Progenitor cell of endocrine pancreas (in vitro differentiated cells): ENCODE data around the gene NR5A2. TPM values are rescaled to one million over a fixed set of nuclear protein-coding genes. Genes with fewer than 3 reads are reported as not detected.

ENCODE experiments used
- DNase-seq: peaks from one replicate; pipeline ENCODE4 v3.0.0; 2021; ENCODE audit warnings: low spot score; ENCODE audit not compliant: unreplicated experiment
- H3K27ac Mint-ChIP-seq: 2 replicates; pipeline ENCODE4 v1.8.0; 2021; ENCODE audit warnings: mild to moderate bottlenecking, moderate library complexity, mixed read lengths
- H3K27me3 Mint-ChIP-seq: 2 replicates; pipeline ENCODE4 v1.8.0; 2021; ENCODE audit warnings: mixed read lengths
- H3K36me3 Mint-ChIP-seq: 2 replicates; pipeline ENCODE4 v1.8.0; 2022; ENCODE audit warnings: mixed read lengths; ENCODE audit not compliant: insufficient read depth
- H3K4me1 Mint-ChIP-seq: 2 replicates; pipeline ENCODE4 v1.8.0; 2021; ENCODE audit warnings: low read depth, mixed read lengths
- H3K4me3 Mint-ChIP-seq: 2 replicates; pipeline ENCODE4 v1.8.0; 2021; ENCODE audit warnings: low read depth, mild to moderate bottlenecking, moderate library complexity, mixed read lengths
- H3K9me3 Mint-ChIP-seq: 2 replicates; pipeline ENCODE4 v1.8.0; 2021; ENCODE audit warnings: low read depth, mixed read lengths
- total RNA-seq: library from RNA; stranded (reverse); gene quantifications from 2 replicates; pipeline ENCODE4 v1.2.1, GENCODE V29; 2021
- TF ChIP-seq, protein P1 (sequence below): fragments of 200-600 bp; sonication (generic); IDR thresholded peaks from one replicate; pipeline ENCODE4 v1.5.0; 2021; ENCODE audit warnings: antibody characterized with exemption, mild to moderate bottlenecking; ENCODE audit not compliant: unreplicated experiment

The NR5A2 gene
- total RNA-seq, 1 donor from 2014 or later = 23.2 TPM

DNA sequence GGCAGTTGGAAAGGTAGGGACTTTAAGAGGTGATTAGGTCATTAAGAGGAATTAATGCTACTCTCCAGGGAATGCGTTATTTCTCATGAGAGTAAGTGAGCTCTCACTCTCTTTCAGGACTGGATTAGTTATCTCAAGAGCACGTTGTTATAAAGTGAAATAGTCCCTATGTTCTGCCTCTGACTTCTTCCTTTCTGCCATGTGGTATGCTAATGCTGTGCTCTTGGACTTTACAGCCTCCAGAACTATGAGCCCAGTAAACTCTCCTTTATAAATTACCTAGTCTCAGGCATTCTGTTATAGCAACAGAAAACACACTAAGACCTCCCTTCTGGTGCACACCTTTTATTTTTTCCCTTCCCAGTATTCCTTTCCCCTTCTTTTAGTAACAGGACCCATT is 187.8 kb downstream of the NR5A2 start:
- Mint-ChIP-seq H3K4me3 (no peak overlapping the region), H3K4me1 (no peaks in the 10 kb centered on the region), H3K27ac (no peak overlapping the region), H3K36me3 (no peaks in the 10 kb centered on the region), H3K27me3 (peaks cover 2% of the 10 kb centered on the region), H3K9me3 (peaks cover 8% of the 10 kb centered on the region)
- TF ChIP-seq, protein P1, sequence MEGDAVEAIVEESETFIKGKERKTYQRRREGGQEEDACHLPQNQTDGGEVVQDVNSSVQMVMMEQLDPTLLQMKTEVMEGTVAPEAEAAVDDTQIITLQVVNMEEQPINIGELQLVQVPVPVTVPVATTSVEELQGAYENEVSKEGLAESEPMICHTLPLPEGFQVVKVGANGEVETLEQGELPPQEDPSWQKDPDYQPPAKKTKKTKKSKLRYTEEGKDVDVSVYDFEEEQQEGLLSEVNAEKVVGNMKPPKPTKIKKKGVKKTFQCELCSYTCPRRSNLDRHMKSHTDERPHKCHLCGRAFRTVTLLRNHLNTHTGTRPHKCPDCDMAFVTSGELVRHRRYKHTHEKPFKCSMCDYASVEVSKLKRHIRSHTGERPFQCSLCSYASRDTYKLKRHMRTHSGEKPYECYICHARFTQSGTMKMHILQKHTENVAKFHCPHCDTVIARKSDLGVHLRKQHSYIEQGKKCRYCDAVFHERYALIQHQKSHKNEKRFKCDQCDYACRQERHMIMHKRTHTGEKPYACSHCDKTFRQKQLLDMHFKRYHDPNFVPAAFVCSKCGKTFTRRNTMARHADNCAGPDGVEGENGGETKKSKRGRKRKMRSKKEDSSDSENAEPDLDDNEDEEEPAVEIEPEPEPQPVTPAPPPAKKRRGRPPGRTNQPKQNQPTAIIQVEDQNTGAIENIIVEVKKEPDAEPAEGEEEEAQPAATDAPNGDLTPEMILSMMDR = no peak
- no peak for DNase-seq

DNA sequence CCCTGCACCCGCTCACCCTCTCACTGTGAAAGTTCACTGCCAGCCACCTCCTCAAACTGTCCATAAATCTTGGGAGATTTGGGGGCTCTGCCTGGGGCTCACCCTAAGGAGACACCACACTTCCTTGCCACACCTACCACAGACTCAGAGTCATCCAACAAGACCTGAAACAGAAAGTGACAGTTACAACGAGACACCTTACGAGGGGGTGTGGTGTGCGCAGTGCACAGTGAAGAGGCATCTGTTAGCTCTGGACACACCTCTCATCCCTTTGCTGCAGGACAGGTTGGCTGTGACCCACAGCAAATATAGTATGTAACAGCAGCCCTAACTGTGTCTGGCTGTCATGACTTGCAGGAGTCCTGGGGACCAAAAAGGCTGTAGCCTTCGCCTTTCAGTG is 190.2 kb downstream of the NR5A2 start:
- peaks cover 12% of the 10 kb centered on the region for H3K9me3 Mint-ChIP-seq
- H3K4me1 Mint-ChIP-seq = no peaks in the 10 kb centered on the region
- H3K4me3 Mint-ChIP-seq = no peak overlapping the region
- peaks cover 6% of the 10 kb centered on the region for H3K27me3 Mint-ChIP-seq
- TF ChIP-seq, protein P1 = no peak
- DNase-seq = no peak
- H3K27ac Mint-ChIP-seq = no peak overlapping the region
- no peaks in the 10 kb centered on the region for H3K36me3 Mint-ChIP-seq

DNA sequence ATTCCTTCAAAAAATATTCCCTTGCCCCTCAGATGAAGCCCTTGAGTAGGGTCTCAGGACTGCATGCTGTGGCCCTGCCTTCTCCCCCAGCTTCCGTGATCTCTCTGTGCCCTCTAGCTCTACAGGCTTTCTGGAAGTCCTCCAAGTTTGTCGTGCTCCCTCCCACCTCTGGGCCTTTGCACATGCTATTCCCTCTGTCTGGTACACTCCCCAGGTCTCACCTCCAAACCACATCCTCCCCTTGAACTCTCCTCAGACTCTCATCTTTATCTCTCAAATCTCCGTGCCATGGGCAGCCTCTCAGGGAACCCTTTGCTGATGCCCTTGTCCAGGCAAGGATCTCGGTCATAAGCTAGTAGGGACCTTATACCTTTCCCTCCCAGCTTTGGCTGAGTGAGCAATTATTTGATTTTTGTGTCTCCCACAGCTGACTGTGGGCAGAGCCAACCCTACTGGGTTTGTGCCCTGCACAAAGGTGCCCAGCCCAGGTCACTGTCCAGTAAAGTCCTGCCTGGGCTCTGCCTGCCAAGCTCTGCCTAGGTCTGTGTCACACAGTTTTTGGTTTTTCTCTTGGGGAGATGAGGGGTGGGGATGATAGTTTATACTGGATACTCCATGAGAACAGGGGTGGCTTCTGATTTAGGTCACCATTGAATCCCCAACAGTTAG is 194.2 kb downstream of the NR5A2 start:
- H3K4me3 Mint-ChIP-seq = no peak overlapping the region
- H3K9me3 Mint-ChIP-seq = peaks cover 4% of the 10 kb centered on the region
- TF ChIP-seq, protein P1 = no peak
- H3K27me3 Mint-ChIP-seq = peaks cover 19% of the 10 kb centered on the region
- no peak overlapping the region for H3K27ac Mint-ChIP-seq
- H3K36me3 Mint-ChIP-seq = no peaks in the 10 kb centered on the region
- no peak for DNase-seq
- no peaks in the 10 kb centered on the region for H3K4me1 Mint-ChIP-seq

DNA sequence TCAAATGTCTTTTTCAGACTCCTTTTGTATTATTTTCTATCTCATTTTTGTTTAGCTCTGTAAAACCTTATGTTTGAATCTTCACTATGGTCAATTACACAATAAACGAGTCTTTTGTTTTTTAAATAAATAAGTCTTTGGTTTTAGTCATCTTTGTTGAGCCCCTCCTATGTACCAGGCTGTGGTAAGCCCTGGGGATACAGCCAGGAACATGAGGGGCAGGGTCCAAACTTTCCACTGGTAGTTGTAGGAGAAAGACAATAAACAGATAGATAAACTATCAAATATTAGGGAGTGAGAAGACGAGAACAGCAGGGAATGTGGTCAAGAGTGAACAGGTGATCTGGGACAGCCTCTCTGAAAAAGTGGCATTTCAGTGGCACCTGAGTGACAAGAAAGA is 195.7 kb downstream of the NR5A2 start:
- Mint-ChIP-seq H3K36me3 (no peaks in the 10 kb centered on the region), H3K27me3 (peaks cover 29% of the 10 kb centered on the region), H3K4me3 (no peak overlapping the region), H3K4me1 (no peaks in the 10 kb centered on the region), H3K27ac (no peak overlapping the region), H3K9me3 (peaks cover 4% of the 10 kb centered on the region)
- TF ChIP-seq, protein P1 = no peak
- no peak for DNase-seq

DNA sequence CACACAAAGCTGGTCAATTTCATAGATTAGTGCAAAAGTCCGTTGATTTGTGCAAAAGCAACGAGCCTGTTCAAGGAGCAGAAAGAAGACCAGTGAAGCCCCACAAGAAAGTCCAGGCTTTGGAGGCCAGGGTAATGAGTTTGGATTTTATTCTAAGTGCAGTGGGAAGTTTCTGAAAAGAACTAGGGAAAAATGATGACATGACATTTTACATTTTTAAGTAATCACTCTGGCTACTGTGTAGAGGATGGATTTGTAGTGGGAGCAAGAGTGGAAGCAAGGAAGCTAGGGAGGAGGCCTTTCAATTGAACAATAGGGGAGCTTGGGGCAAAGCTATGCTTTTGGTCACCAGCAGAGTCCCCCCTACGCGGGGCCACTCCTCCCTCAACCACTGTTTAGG is 196.1 kb downstream of the NR5A2 start:
- Mint-ChIP-seq H3K36me3 (no peaks in the 10 kb centered on the region), H3K4me3 (no peak overlapping the region), H3K9me3 (peaks cover 4% of the 10 kb centered on the region), H3K27ac (no peak overlapping the region), H3K4me1 (no peaks in the 10 kb centered on the region), H3K27me3 (peaks cover 33% of the 10 kb centered on the region)
- TF ChIP-seq, protein P1 = no peak
- DNase-seq = no peak
